GM12872 (cell line): ENCODE data around the gene TCHP.

Experiments used
- CTCF ChIP-seq: IDR thresholded peaks from 3 replicates; pipeline ENCODE4 v1.5.1; 2011; ENCODE audit warnings: low read depth, mild to moderate bottlenecking, low read length, moderate library complexity; ENCODE audit not compliant: insufficient read depth

The TCHP gene

GRCh38 chr12:109876406-109876805 is 23.7 kb upstream of the TCHP start:
- no peak for TF ChIP-seq CTCF

GRCh38 chr12:109877504-109878246 is 22.4 kb upstream of the TCHP start:
- no peak for TF ChIP-seq CTCF

- TF ChIP-seq CTCF = no peak
Measured at GRCh38 chr12:109878247-109878625, 21.8 kb upstream of the TCHP start.

GRCh38 chr12:109878749-109879148 is 21.3 kb upstream of the TCHP start:
- no peak for TF ChIP-seq CTCF

GRCh38 chr12:109879351-109880042 is 20.6 kb upstream of the TCHP start:
- no peak for TF ChIP-seq CTCF

- TF ChIP-seq CTCF = peak; percentile 58; the same call in 1 of the 3 replicates
Measured at GRCh38 chr12:109880043-109880931, 19.8 kb upstream of the TCHP start, which contains the start of gene GLTP. Gene GLTP, minus strand, starts transcription at chr12:109880541. Its CDS starts 167 bp downstream, at chr12:109880374.

GRCh38 chr12:109880938-109881337 is 19.1 kb upstream of the TCHP start:
- TF ChIP-seq CTCF = no peak
